Measurements from ENCODE around the gene RFX7.
"Not testable (repeated sequence)": the region's sequence is repeated elsewhere in the genome, so short reads cannot be mapped to it uniquely, and the experiment has no call there.

RFX7 gene

GRCh38 chr15:56243163-56244037, at the start of gene RFX7:
Gene RFX7 (minus strand): TSS chr15:56243879. CDS start chr15:56243285, 594 bp downstream.
- DNase-seq, result peak; percentile 87 to 91

DNA sequence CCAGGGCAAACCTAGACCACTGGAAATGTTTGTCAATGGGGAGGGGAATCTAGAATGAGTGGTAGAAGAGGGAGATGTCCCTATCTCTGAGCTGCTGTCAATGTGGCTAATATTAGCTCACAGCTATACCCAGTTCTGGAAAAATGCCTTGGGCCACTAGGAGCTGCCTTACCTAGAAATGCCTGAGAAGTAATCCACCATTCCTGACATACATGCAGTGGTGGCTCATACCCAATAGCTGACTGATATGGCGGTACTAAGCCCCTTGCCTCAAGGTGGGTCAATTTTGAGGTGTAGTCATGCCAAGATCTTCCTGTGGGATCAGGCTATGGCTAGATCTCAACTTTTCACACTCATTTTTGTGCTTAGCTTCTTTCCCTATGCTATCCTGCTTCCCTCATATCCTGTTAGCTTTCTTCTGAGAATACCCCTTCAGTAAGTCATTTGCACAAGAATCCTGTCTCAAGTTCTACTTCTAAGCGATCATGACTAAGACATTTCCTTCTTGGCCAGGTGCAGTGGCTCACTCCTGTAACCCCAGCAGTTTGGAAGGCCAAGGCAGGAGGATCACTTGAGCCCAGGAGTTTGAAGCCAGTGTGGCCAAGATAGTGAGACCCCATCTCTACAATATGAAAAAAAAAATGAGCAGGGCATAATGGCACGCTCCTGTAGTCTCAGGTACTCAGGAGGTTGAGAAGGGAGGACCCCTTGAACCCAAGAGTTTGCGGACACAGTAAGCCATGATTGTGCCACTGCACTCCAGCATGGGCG, 49.1 kb upstream of the RFX7 start:
- no peak for DNase-seq

DNA sequence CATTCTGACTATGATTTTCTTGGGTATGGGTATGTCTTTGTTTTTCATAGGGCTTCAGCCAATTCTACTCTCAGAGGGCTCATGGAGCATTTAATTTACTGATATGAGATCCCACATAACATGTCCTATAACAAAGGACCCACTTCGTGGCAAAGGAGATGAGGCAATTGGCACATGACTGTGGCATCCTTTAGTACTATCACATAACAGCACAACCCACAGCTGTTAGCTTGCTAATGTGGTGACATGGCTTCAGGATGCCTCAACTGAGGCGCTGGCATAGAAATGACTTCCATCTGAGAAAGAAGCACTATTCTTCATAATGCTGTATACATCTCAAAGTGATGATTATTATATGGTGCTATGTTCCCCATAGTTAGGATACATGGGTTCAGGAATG, 48.1 kb upstream of the RFX7 start:
- DNase-seq, result no peak

DNA sequence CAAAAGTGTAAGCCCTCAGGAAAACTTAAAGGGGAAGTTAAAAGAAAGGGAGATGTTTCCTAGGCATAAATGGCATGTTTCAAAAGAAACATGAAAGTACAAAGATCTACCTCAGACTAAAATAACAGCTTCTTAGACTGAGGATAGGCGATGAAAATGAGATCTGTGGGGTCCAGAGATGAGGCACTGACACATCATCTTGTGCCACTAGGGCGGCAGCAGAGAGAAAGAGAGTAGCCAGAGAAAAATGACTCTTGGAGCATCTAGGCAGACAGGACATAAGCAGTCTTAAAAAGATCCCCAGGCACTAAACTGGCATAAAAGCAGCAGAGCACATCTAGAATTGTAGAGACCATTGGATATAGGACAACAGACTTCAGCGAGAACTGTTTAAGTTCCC, 42.5 kb upstream of the RFX7 start:
- DNase-seq, result no peak

DNA sequence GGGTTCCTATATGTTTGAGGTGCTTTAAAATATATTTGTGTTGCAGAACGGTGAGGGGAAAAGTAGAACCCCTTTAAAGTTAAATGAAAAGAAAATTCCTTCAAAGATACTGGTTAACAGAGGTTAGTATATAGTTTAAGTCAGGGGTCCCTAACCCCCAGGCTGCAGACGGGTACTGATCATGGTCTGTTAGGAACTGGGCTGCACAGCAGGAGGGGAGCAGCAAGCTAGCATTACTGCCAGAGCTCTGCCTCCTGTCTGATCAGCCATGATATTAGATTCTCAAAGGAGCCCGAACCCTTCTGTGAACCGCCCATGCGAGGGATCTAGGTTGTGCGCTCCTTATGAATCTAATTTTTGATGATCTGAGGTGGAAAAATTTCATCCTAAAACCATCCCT, 37.5 kb upstream of the RFX7 start:
- no peak for DNase-seq

GRCh38 chr15:56273724-56274123, 30.0 kb upstream of the RFX7 start:
- no peak for DNase-seq

DNA sequence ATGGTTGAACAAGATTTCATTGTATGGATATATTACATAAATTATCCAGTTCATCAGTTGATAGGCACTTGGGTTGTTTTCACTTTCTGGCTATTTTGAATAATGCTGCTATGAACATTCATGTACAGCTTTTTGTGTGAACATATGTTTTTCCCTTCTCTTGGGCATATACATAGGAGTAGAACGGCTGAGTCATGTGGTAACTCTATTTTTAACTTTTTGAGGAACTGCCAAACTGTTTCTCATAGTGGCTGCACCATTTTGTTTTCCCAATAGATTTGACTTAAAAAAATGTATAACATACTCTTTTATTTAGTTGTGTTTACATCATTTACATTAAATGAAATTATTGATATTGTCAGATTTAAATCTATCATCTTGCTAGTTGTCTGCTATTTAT, 28.8 kb upstream of the RFX7 start:
- no peak for DNase-seq

DNA sequence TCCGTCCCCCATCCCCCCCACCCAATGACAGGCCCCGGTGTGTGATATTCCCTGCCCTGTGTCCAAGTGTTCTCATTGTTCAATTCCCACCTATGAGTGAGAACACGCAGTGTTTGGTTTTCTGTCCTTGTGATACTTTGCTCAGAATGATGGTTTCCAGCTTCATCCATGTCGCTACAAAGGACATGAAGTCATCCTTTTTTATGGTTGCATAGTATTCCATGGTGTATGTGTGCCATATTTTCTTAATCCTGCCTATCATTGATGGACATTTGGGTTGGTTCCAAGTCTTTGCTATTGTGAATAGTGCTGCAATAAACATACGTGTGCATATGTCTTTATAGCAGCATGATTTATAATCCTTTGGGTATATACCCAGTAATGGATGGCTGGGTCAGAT, 22.8 kb upstream of the RFX7 start:
- not testable (repeated sequence) for DNase-seq

DNA sequence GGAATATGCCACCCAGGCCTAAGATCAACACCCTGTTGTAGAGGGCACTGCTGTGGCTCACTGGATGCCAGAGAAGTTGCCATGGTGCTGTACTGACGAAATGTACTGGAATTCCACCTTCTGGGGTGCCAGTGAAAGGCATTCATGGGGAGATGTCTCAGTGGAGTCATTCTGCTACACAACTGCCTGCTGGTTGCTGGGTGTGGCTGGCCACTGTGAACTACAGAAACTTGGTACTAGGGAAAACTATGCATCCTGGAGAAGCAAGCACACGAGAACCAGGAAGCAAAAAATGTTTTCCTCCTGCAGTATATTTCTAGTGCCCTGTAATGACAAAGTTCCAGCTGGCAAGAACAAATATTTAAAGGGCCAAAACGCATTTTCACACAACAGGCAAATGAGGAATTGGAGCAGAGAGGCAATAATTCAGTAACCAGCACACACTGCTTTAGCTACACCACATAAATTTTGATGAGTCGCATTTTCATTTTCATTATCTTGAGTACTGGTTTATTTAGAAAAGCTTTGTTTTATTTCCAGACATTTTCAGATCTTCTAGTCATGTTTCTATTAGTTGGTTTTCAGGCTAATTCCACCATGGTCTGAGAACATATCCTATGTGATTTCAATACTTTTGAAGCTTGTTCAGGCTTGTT, 18.3 kb upstream of the RFX7 start:
- no peak for DNase-seq

DNA sequence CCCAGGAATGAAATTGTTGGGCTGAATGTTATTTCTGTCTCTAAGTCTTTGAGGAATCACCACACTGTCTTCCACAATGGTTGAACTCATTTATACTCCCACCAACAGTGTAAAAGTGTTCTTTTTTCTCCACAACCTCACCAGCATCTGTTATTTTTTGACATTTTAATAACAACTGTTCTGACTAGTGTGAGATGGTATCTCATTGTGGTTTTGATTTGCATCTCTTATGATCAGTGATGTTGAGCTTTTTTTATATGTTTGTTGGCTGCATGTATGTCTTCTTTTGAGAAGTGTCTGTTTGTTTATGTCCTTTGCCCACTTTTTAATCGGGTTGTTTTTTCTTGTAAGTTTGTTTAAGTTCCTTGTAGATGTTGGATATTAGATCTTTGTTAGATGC, 13.6 kb upstream of the RFX7 start:
- DNase-seq, result not testable (repeated sequence)

- peak; percentile 72 to 90 for DNase-seq
Measured at GRCh38 chr15:56254265-56254664, 10.6 kb upstream of the RFX7 start.

GRCh38 chr15:56252386-56252785, 8.7 kb upstream of the RFX7 start:
- peak; percentile 74 to 91 for DNase-seq

- DNase-seq, result peak in 1 of 2 experiments; percentile 25
Measured at GRCh38 chr15:56251315-56252095, 7.8 kb upstream of the RFX7 start.

GRCh38 chr15:56250626-56251025, 6.9 kb upstream of the RFX7 start:
- no peak for DNase-seq

GRCh38 chr15:56249092-56249491, 5.4 kb upstream of the RFX7 start:
- peak; percentile 79 to 87 for DNase-seq

DNA sequence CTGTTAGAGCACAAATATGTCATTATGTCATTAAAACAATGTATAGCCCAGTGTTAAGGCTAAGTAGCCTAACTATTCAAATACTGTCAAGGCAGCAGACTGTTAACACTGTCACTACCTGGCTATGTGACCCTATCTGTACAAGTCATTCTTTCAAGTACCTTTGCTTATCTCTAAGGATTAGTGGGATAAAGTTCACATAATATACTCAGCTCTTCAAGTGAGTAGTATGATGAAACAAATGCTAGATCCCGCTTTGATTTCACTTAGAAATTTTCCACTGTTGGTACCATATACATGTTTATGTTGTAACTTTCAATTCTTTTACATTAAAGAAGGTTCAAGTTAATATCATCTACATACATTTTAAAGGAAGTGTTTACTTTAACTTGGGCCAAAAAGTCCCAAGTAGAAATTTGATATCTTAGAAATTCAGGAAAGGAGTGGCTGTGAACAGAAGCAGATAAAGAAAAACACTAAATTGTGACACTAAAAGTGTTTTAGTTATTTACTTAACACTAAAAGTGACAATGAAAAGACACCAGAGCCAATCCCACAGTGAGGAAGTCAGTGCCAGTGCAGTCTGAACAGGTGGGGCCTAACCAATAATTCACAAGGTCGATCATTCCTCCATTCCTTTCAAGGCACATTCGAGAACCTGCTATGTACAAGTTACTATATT, 4.8 kb upstream of the RFX7 start:
- peak in 1 of 2 experiments; percentile 12 for DNase-seq

GRCh38 chr15:56247266-56247665, 3.6 kb upstream of the RFX7 start:
- DNase-seq, result no peak

- DNase-seq, result peak; percentile 91 to 96
Measured at GRCh38 chr15:56245871-56246814, 2.5 kb upstream of the RFX7 start.

DNA sequence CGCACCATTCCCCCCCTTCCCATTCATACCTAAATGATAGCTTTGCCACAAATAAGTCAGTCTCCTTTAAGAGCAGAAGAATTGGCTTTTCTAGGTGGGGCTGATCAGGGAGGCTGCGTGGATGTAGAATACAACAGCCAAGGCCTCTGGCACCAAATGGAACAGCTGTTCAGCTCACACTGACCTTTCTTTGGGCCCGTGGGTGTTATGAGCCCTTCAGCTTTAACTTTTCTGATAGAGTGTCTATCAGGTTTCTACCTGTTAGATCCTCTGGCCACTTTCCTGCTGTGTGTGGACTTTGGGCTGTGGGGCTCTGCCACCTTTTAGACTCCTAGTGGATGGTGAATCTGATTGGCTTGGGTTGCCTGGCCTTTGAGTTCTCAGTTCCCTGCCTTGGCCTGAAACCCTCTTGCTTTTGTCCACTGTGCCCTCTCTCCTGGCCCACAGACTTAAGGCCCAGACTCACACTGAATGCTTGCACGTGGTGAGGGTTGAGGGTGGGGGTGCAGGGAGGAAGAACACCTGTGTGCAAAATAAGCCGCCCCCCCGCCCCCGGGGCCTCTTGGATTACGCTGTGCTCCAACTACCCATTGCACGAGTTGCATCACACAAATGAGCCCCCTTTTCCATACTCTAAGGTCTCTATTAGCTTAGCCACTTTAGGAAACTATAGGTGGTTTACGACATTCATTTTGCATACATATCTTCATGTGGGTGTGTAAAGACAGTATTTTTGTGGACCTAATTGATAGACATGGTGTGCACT, 1.3 kb upstream of the RFX7 start:
- DNase-seq, result peak; percentile 54 to 59

All from NCI-H524 (cell line).